Small intestine (tissue), 7 donors: ENCODE measurements around the gene CLBA1. TPM values are rescaled to one million over a fixed set of nuclear protein-coding genes. Genes with fewer than 3 reads are reported as not detected.

Source experiments
- DNase-seq, 2 donors: peaks; one replicate each; pipeline versions ENCODE4 v3.0.0 to v3.0.0-alpha.2; 2013
- FAIRE-seq: peaks from 2 replicates; lab custom pipeline; 2012; peaks lifted over from hg19 to GRCh38; lab: Jason Lieb, UNC
- H3K27ac ChIP-seq, 3 donors: one replicate each; pipeline ENCODE4 v1.5.1; 2013; ENCODE audit warnings: low read length in 2 of 3, mild to moderate bottlenecking in 2 of 3, control low read depth in 1 of 3, inconsistent platforms in 1 of 3, low read depth in 1 of 3, moderate library complexity in 1 of 3
- H3K27me3 ChIP-seq, 3 donors: one replicate each; pipeline ENCODE4 v1.6.1; 2013; ENCODE audit warnings: low read length in 3 of 3, inconsistent platforms in 1 of 3; ENCODE audit not compliant: control insufficient read depth in 3 of 3, insufficient read depth in 3 of 3
- H3K36me3 ChIP-seq, 3 donors: one replicate each; pipeline ENCODE4 v1.6.1; 2013; ENCODE audit warnings: low read length in 3 of 3, inconsistent platforms in 1 of 3, low read depth in 1 of 3, mild to moderate bottlenecking in 1 of 3, moderate library complexity in 1 of 3; ENCODE audit not compliant: control insufficient read depth in 3 of 3, insufficient read depth in 2 of 3
- H3K4me1 ChIP-seq, 3 donors: one replicate each; pipeline ENCODE4 v1.6.1; 2013; ENCODE audit warnings: low read length in 2 of 3, inconsistent platforms in 1 of 3, low read depth in 1 of 3, mild to moderate bottlenecking in 1 of 3, moderate library complexity in 1 of 3; ENCODE audit not compliant: control insufficient read depth in 3 of 3, insufficient read depth in 2 of 3
- H3K4me3 ChIP-seq, 3 donors: one replicate each; pipeline ENCODE4 v1.5.1; 2013; ENCODE audit warnings: low read length in 3 of 3, control low read depth in 1 of 3, inconsistent platforms in 1 of 3, low read depth in 1 of 3, mild to moderate bottlenecking in 1 of 3, moderate library complexity in 1 of 3
- H3K9me3 ChIP-seq, 2 donors: one replicate each; pipeline ENCODE4 v1.6.1; 2013; ENCODE audit warnings: low read depth in 1 of 2, low read length in 1 of 2; ENCODE audit not compliant: control insufficient read depth in 2 of 2, insufficient read depth in 1 of 2
- WGBS, 3 donors: extraction: QIAGEN DNeasy Blood & Tissue Kit; methylation state at CpG; one replicate each; pipeline ENCODE4 v1.1.7; 2013; 5-methylcytosine and 5-hydroxymethylcytosine counted together
- polyA plus RNA-seq, 4 donors: library from polyadenylated mRNA; stranded (reverse) in 3 of 4; unstranded in 1 of 4; fragments of 200-250 nt in 3 of 4; fragments of 120-200 nt in 1 of 4; gene quantifications; one replicate each; pipeline versions ENCODE4 v1.2.1 to v1.2.3, GENCODE V29; 2013
- donor health status: healthy with polysubstance abuse.
- donor health status: control.
- donor health status: control.
- donor health status: Bipolar disorder and iron deficiency.
- donor health status: healthy.

The CLBA1 gene
- polyA plus RNA-seq, 4 donors = 0.89 to 6.8 (median 3.2) TPM

DNA sequence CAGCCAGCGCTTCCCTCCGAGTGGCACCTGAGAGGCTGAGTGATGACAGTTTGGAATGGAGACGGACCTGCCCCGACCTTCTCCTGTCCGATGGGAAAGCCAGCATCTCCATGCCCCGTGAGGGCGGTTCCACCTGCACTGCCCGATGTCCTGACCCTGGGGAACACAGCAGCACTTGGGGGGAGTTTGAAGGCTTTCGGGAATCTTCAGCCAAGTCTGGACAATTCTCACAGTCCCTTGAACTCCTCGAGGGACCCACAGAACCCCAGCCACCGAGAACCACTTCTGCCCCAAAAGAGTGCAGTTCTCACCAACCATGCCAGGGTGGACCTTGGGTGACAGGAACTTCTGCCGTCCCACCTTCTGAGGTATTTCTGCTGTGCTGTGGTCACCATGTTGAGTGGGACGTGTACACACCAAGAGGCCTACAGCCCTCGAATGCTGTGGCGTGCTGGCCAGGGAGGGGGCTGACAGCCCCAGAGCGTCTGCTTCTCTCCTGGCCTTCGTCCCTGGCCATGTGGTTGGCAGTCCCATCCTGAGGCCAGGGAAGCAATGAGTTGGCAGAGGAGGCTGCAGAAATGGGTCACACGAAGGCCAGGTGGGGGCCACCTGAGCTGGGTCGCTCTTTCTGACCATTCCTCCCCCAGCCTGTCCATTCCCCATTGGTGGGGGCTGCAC lies 1.0 kb downstream of the CLBA1 start:
- Histone ChIP-seq H3K9me3 (no peaks in the 10 kb centered on the region), H3K27me3 (no peaks in the 10 kb centered on the region), H3K36me3 (peaks cover 0 to 13% (median 0%) of the 10 kb centered on the region in 3 donors), H3K4me1 (peaks cover 0 to 7% (median 0%) of the 10 kb centered on the region in 3 donors), H3K27ac (no peak overlapping the region), H3K4me3 (peak overlapping the region in 2 of 3 donors; percentile 59 to 71)
- FAIRE-seq (no peak), DNase-seq (no peak)
- 55 to 63% (median 58%) methylated on average over 18 to 19 of the region's 19 CpGs for WGBS, 3 donors

DNA sequence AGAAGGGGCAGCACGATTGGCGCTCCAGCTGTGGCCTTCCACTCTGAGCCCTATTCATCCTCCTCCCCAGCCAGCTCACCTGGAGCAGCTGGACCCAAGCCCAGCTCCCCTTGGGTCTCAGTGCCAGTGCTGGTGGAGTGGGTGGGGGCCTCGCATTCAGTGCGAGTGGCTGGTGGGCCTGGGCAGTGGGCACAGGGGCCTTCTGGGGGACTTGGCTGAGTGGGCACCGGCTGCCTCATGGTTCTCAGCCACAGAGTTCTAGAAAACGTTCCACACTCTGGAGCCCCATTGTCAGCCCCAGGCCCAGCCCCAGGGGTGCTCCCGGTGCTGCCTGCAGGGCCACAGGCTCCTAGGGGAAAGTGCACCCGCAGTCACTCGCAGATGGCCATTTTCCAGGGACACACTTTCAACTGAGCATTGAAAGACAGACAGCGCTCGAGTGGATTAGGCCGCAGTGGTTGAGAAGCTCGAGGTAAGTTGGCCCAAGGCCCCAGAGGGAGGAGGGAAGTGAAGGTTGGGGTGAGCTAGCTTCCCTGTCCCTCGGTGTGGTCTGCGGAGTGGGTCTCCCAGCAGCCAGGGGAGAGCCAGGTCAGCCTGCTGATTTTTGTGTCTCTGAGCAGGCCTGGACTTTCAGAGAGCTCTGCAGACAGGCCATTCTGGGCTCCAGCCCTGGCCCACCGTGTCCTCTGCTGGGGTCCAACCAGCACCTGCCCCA lies 3.8 kb downstream of the CLBA1 start:
- DNase-seq (no peak), FAIRE-seq (no peak)
- no peaks in the 10 kb centered on the region for H3K9me3 ChIP-seq
- no peak overlapping the region for H3K4me3 ChIP-seq
- H3K27me3 ChIP-seq = no peaks in the 10 kb centered on the region
- H3K36me3 ChIP-seq = peaks cover 0 to 40% (median 0%) of the 10 kb centered on the region in 3 donors
- WGBS, 3 donors = 89 to 94% (median 93%) methylated on average over 15 to 16 of the region's 16 CpGs
- H3K27ac ChIP-seq = no peak overlapping the region
- peaks cover 0 to 7% (median 0%) of the 10 kb centered on the region in 3 donors for H3K4me1 ChIP-seq

DNA sequence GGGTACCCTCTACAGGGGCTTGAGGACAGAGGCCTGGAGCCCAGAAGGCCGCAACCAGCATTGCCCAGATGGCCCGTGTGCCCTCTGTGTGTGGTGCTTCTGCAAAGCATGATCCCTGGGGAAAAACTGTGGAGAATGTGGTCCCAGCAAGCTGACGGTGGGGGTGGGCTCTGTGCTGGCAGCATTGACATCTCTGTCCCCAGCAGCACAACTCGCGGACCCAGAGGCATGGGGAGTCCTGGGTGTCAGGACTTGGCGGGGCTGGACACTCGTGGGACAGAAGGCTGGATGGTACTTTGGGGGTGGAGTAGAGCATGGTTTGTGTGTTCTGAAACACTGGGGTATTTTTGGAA lies 4.3 kb downstream of the CLBA1 start:
- Histone ChIP-seq H3K27ac (no peak overlapping the region), H3K36me3 (peaks cover 0 to 45% (median 0%) of the 10 kb centered on the region in 3 donors), H3K9me3 (no peaks in the 10 kb centered on the region), H3K4me1 (peaks cover 0 to 7% (median 0%) of the 10 kb centered on the region in 3 donors), H3K27me3 (no peaks in the 10 kb centered on the region), H3K4me3 (no peak overlapping the region)
- WGBS, 3 donors = 87 to 91% (median 89%) methylated on average over 7 of the region's 7 CpGs
- no peak for FAIRE-seq
- DNase-seq = no peak

DNA sequence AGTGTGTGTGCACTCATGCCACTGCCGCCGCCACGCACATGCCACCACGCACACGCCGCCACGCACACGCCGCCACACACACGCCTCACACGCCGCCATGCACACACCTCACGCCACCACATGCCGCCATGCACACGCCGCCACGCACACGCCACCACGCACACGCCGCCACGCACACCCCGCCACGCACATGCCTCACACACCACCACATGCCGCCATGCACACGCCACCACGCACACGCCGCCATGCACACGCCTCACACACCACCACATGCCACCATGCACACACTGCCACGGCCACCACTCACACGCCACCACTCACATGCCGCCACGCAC lies 6.3 kb downstream of the CLBA1 start:
- peaks cover 0 to 63% (median 0%) of the 10 kb centered on the region in 3 donors for H3K36me3 ChIP-seq
- H3K9me3 ChIP-seq = no peaks in the 10 kb centered on the region
- DNase-seq = no peak

DNA sequence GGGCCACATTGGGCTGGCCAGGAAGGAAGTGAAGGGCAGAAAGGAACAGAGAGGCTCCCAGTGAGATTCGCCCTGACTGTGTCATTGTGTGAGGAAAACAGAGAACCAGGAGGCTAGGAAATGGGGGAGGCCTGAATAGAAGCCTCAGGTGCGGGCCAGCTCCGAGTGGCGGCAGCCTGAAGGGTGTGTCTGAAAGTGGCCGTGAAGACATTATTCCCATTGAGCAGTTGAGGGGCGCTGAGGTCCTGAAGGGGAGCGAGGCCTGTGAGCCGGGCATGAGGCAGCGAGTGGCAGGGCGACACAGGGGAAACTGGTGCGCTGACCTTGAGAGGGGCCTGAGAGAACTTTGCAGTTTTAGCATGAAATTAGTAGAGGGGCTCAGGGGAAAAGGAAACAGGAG lies 6.9 kb downstream of the CLBA1 start:
- DNase-seq = no peak

More for the DNA sequence above, 6.3 kb downstream of the CLBA1 start:
- Histone ChIP-seq H3K4me3 (no peak overlapping the region), H3K27me3 (no peaks in the 10 kb centered on the region), H3K27ac (no peak overlapping the region), H3K4me1 (peaks cover 0 to under 1% (median 0%) of the 10 kb centered on the region in 3 donors)
- WGBS, 3 donors = 96 to 99% (median 99%) methylated on average over 29 to 34 of the region's 34 CpGs
- no peak for FAIRE-seq

DNA sequence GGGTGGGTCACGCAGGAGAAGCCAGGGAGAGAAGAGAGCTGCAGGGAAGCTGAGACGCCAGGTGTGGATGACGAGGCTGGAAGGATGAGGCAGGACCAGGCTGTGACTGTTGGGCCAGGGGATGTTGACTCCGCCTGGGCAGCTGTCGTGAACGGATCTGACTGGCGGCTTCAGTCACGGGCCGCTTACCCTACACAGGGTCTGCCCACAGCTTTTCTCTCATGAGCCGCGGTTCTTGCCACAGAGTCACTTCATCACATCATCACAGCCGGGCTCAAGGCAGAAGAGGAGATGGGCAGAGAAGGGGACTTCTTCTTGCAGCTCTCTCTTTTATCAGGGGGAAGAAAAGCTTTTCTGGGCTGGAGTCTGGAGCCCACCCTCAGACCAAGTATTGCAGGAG lies 7.7 kb downstream of the CLBA1 start:
- 92 to 97% (median 95%) methylated on average over 12 of the region's 12 CpGs for WGBS, 3 donors
- no peak overlapping the region for H3K4me3 ChIP-seq

More for the DNA sequence above, 6.9 kb downstream of the CLBA1 start:
- Histone ChIP-seq H3K9me3 (no peaks in the 10 kb centered on the region), H3K36me3 (peaks cover 0 to 64% (median 0%) of the 10 kb centered on the region in 3 donors), H3K27me3 (no peaks in the 10 kb centered on the region), H3K4me1 (no peaks in the 10 kb centered on the region), H3K4me3 (no peak overlapping the region), H3K27ac (no peak overlapping the region)
- WGBS, 3 donors = 92 to 97% (median 95%) methylated on average over 11 of the region's 11 CpGs
- no peak for FAIRE-seq

DNA sequence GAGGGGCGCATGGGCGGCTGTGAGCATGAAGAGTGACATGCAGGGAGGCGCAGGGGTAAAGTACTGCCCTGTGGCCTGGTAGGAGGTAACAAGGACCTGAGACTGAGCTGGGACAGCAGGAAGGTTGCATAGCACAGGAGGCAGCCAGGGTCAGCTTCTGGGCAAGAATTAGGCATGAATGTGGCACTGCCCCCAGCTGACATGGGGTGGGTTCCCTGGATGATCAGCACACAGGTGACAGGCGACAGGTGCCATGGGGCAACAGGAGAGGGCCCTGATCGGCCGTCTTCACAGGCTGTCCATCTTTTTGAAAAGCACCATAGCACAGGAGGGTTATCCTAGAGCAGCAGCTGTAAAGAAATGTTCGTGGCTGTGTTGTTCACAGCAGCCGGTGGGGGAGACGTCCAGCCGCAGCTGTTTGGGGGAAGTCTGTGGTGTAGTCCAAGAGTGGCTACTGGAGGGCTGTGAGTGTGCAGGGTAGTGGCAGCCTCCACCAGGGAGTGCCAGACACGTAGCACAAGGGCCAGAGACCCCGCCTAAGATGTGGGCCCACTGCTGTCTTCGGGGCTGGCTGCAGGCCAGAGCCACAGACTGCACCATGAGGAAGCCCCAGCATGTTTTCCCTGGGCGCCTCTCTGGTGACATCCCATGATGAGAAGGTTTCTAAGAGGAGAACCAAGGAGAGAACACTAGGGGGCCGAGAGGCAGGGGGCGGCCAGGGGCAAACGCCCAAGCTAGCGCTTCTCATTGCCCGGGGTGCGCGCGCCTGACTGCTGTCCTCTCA lies 8.4 kb downstream of the CLBA1 start:
- DNase-seq (no peak), FAIRE-seq (no peak)
- no peaks in the 10 kb centered on the region for H3K27me3 ChIP-seq
- H3K36me3 ChIP-seq = peaks cover 0 to 67% (median 0%) of the 10 kb centered on the region in 3 donors
- H3K4me1 ChIP-seq = no peaks in the 10 kb centered on the region
- no peak overlapping the region for H3K27ac ChIP-seq
- no peak overlapping the region for H3K4me3 ChIP-seq
- peaks cover 0 to under 1% of the 10 kb centered on the region in 2 donors for H3K9me3 ChIP-seq
- 80 to 88% (median 82%) methylated on average over 22 of the region's 22 CpGs for WGBS, 3 donors

More for the DNA sequence above, 7.7 kb downstream of the CLBA1 start:
- Histone ChIP-seq H3K4me1 (no peaks in the 10 kb centered on the region), H3K27ac (no peak overlapping the region), H3K9me3 (no peaks in the 10 kb centered on the region), H3K27me3 (no peaks in the 10 kb centered on the region), H3K36me3 (peaks cover 0 to 64% (median 0%) of the 10 kb centered on the region in 3 donors)
- FAIRE-seq (no peak), DNase-seq (no peak)

DNA sequence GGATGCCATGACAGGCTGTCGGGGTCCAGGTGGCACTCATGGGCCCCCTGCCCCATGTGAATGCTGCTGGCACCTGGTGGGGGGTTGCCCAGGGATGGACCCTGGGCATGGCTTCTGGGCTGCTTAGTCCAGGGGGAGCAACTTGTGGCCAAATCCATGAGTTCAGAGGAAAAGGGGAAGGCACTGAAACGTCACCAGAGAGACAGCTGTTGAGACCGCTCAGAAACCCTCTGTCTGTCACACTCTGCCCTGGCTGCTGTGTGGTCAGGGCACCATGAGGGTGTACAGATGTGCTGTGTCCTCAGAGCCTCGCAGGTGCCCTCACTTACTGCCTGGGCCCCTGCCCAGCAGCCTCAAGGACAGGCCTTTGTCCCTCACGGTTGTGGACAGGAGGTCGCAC lies 9.4 kb downstream of the CLBA1 start:
- Histone ChIP-seq H3K36me3 (peaks cover 0 to 62% (median 0%) of the 10 kb centered on the region in 3 donors), H3K27me3 (no peaks in the 10 kb centered on the region), H3K27ac (no peak overlapping the region), H3K9me3 (peaks cover 0 to 6% of the 10 kb centered on the region in 2 donors), H3K4me3 (no peak overlapping the region), H3K4me1 (no peaks in the 10 kb centered on the region)
- 87 to 93% (median 90%) methylated on average over 6 of the region's 6 CpGs for WGBS, 3 donors
- FAIRE-seq (no peak), DNase-seq (no peak)
